GM06990 (cell line): Measurements from ENCODE around the gene HOXC5.

Source experiments
- DNase-seq: peaks from one replicate; pipeline ENCODE4 v3.0.0-alpha.2; 2011; ENCODE audit not compliant: insufficient read length; ENCODE audit errors: extremely low read depth
- H3K27me3 ChIP-seq: replicated peaks from 2 replicates; pipeline ENCODE4 v1.6.0; 2011; ENCODE audit warnings: low read length; ENCODE audit not compliant: control insufficient read depth, insufficient read depth
- H3K36me3 ChIP-seq: 2 replicates; pipeline ENCODE4 v1.5.1; 2011; ENCODE audit warnings: low read length; ENCODE audit not compliant: control insufficient read depth, insufficient read depth
- H3K4me3 ChIP-seq: replicated peaks from 2 replicates; pipeline ENCODE4 v1.5.1; 2011; ENCODE audit warnings: low read depth, mild to moderate bottlenecking, control low read depth, low read length
- TF ChIP-seq, protein P1 (sequence below): IDR thresholded peaks from 2 replicates; pipeline ENCODE4 v1.5.1; 2011; ENCODE audit warnings: low read length, control low read depth, mild to moderate bottlenecking, inconsistent platforms; ENCODE audit not compliant: insufficient read depth, poor library complexity, severe bottlenecking

Gene HOXC5

DNA sequence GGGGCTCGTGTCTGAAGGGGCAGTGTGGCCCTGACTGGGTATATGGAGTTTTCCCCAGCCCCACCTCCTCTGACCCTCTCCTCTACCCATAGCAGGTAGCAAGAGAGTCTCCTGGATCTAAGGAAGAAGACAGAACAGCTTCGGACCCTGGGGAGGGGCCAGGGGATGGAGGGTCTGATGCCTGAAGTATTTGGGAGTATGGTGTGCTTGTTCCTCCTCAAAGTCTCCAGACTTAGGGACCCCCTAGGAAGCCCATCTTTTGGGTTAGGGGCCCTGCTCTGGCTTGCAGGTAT, 24.6 kb upstream of the HOXC5 start:
- no peak for DNase-seq
- no peak overlapping the region for H3K4me3 ChIP-seq
- TF ChIP-seq, protein P1, sequence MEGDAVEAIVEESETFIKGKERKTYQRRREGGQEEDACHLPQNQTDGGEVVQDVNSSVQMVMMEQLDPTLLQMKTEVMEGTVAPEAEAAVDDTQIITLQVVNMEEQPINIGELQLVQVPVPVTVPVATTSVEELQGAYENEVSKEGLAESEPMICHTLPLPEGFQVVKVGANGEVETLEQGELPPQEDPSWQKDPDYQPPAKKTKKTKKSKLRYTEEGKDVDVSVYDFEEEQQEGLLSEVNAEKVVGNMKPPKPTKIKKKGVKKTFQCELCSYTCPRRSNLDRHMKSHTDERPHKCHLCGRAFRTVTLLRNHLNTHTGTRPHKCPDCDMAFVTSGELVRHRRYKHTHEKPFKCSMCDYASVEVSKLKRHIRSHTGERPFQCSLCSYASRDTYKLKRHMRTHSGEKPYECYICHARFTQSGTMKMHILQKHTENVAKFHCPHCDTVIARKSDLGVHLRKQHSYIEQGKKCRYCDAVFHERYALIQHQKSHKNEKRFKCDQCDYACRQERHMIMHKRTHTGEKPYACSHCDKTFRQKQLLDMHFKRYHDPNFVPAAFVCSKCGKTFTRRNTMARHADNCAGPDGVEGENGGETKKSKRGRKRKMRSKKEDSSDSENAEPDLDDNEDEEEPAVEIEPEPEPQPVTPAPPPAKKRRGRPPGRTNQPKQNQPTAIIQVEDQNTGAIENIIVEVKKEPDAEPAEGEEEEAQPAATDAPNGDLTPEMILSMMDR = no peak
- peaks cover 1% of the 10 kb centered on the region; the same call in 1 of the 2 replicates for H3K27me3 ChIP-seq
- H3K36me3 ChIP-seq = no peaks in the 10 kb centered on the region

DNA sequence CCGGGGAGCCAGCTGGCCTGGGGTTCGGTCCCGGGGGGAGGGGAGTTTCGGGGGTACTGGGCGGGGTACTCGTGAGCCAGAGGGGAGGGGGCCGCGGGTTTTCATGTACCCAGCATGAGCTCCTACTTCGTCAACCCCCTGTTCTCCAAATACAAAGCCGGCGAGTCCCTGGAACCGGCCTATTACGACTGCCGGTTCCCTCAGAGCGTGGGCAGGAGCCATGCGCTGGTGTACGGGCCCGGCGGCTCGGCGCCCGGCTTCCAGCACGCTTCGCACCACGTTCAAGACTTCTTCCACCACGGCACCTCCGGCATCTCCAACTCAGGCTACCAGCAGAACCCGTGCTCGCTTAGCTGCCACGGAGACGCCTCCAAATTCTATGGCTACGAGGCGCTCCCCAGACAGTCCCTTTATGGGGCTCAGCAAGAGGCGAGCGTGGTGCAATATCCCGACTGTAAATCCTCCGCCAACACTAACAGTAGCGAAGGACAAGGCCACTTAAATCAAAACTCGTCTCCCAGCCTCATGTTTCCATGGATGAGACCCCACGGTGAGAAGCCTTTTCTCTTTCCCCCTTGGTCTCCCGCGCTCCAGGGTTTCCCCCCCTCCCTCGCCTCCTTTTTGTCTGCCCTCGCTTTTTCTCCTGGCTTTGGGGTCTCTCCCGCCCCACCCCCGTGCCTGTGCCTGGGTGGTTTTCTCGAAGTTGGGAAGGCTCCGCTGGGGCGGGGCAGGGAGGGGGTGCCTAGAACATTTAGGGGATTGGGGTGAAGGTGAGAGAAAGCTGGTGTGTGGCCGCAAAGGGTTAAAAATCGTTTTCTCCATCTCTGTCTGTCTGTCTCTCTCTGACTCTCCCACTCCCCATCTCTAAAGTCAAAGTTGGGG, 23.4 kb upstream of the HOXC5 start:
- Histone ChIP-seq H3K4me3 (no peak overlapping the region; the same call in 1 of the 2 replicates), H3K27me3 (peaks cover 1% of the 10 kb centered on the region; the same call in 1 of the 2 replicates), H3K36me3 (no peaks in the 10 kb centered on the region)
- TF ChIP-seq, protein P1 = no peak
- DNase-seq = no peak

DNA sequence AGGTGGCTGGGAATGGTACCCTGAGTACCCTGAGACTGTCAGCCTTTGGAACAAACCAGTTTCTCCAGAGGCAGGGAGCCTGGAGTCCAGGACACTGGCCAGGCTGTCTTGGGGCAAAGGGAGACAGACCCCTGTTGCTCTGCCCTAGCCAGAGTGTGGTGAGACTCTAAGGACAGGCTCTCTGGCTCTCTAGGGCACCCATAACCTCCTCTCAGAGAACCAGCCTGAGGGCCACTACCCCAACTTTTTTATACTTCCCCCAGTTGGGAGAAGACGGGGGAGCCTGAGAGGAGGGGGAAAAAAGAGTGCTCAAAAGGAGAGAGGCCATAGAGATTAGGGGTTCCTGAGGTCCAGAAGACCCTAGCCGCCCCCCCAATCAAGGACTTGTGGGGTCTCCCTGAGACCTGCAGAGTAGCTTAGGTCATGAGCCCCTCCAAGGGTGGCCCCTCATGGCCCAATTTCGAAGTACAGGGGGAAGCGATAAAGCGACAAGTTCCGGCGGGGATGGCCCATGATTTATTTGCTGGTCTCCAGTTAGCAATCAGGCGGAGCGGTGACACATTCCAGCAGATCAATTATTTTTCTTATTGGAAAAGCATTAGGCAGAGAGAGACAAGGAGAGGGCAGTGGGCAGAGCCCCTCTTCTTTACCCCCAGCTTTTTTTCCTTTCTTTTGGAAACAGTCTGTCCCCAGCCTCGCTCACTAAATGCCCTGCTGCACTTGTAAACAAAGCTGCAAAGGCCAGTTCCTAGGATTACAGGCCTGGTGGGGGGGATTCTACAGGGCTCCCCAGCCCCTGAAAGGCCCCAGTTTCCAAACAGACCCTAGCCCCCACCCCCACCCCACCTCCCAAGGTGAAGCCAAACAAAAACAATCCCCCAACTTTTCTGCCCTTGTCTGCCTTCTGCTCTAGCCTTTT, 22.5 kb upstream of the HOXC5 start:
- no peak for DNase-seq
- Histone ChIP-seq H3K27me3 (peaks cover 1% of the 10 kb centered on the region), H3K36me3 (no peaks in the 10 kb centered on the region), H3K4me3 (no peak overlapping the region)
- TF ChIP-seq, protein P1 = no peak

DNA sequence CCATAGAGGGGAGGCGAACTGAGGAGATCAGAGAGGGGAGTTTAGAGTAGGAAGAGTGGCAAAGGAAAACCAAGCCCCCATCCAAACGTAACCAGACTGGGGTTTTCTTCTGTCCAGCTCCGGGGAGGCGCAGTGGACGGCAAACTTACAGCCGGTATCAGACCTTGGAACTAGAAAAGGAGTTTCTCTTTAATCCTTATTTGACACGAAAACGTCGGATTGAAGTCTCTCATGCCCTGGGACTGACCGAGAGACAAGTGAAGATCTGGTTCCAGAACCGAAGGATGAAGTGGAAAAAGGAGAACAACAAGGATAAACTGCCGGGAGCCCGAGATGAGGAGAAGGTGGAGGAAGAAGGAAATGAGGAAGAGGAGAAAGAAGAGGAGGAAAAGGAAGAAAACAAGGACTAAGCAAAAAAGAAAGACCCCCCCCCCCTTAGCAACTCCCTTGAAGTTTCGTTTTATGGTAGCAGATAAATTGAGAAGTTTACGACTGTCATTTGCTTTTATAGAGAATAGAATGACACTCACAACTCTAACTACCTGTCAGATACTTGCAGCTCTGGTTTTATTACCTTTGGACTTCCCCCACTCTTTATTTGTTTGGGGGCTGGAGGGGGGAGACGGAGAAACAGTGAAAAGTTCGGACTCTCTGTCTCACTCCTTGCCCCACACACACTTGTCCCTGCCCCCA, 21.7 kb upstream of the HOXC5 start:
- Histone ChIP-seq H3K27me3 (peaks cover 3% of the 10 kb centered on the region), H3K36me3 (no peaks in the 10 kb centered on the region), H3K4me3 (no peak overlapping the region)
- TF ChIP-seq, protein P1 = no peak
- no peak for DNase-seq

DNA sequence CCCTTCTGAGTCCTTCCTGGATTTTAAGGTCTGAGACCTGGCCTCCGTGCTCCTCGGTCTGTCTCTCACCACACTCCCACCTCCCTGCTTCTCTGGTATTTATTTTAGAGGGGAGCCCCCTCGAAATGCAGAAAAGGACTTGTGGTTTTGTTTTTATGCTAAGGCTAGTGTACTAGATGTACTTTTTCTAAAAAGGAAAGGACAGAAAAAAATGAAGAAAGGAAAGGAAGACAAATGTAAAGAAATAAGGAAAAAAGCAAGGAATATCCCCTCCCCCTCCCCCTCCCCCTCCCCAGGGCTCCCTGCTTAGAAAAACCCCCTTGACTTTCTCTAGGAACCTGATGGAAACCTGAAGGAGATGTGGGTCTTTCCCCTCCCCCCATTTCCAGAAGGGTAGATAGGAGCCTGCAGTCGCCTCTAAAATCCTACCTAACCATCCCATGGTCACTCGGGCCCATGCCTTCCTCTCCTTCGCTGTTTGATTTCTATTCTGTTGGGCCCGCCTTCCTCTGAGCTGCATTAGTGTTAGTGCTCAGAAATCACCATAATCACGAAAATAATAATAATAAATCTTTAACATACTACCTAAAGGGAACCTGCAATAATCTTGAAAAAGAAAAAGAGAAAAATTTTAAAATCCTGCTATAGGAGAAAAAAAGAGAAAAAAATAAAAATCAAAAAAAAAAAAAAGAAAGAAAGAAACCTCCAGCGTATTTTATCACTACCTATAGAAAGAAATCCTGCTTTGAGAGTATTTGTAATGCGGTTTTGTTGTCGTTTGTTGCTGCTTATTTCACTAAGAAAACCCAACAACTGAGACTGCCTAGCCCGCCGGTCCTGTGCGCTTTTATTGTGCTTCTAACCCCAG, 21.0 kb upstream of the HOXC5 start:
- peaks cover 3% of the 10 kb centered on the region for H3K27me3 ChIP-seq
- H3K4me3 ChIP-seq = no peak overlapping the region

More for the DNA sequence above, 21.0 kb upstream of the HOXC5 start:
- DNase-seq = no peak
- H3K36me3 ChIP-seq = no peaks in the 10 kb centered on the region
- TF ChIP-seq, protein P1 = no peak
